Measurements from ENCODE around the gene RAD50.

Gene RAD50

GRCh38 chr5:132526974-132527564, 29.7 kb upstream of the RAD50 start:
- Mint-ChIP-seq H3K27me3 (ENCODE audit: low read depth, poor library complexity) (peaks cover 53% of the 10 kb centered on the region), H3K4me3 (peak overlapping the region; percentile 72), H3K36me3 (ENCODE audit: low read depth) (no peaks in the 10 kb centered on the region), H3K9me3 (peaks cover 5% of the 10 kb centered on the region), H3K27ac (no peak overlapping the region), H3K4me1 (peaks cover 5% of the 10 kb centered on the region)
- TF ChIP-seq CTCF (IDR thresholded peaks at IDR 0.05) = no peak
- no peak for DNase-seq

GRCh38 chr5:132528021-132528420, 28.8 kb upstream of the RAD50 start:
- no peak for DNase-seq
- peaks cover 5% of the 10 kb centered on the region for H3K4me1 Mint-ChIP-seq
- peaks cover 60% of the 10 kb centered on the region for H3K27me3 Mint-ChIP-seq (ENCODE audit: low read depth, poor library complexity)
- TF ChIP-seq CTCF (IDR thresholded peaks at IDR 0.05) = no peak
- H3K9me3 Mint-ChIP-seq = no peaks in the 10 kb centered on the region
- H3K36me3 Mint-ChIP-seq (ENCODE audit: low read depth) = no peaks in the 10 kb centered on the region
- no peak overlapping the region for H3K27ac Mint-ChIP-seq
- no peak overlapping the region for H3K4me3 Mint-ChIP-seq

- Mint-ChIP-seq H3K9me3 (no peaks in the 10 kb centered on the region), H3K27me3 (ENCODE audit: low read depth, poor library complexity) (peaks cover 59% of the 10 kb centered on the region), H3K27ac (no peak overlapping the region), H3K4me1 (peaks cover 5% of the 10 kb centered on the region), H3K36me3 (ENCODE audit: low read depth) (no peaks in the 10 kb centered on the region), H3K4me3 (no peak overlapping the region)
- no peak for DNase-seq
- no peak for TF ChIP-seq CTCF (IDR thresholded peaks at IDR 0.05)
Observed at GRCh38 chr5:132528866-132529634, 27.7 kb upstream of the RAD50 start.

GRCh38 chr5:132530946-132531345, 25.8 kb upstream of the RAD50 start:
- Mint-ChIP-seq H3K27me3 (ENCODE audit: low read depth, poor library complexity) (peaks cover 64% of the 10 kb centered on the region), H3K4me3 (no peak overlapping the region), H3K36me3 (ENCODE audit: low read depth) (no peaks in the 10 kb centered on the region), H3K9me3 (peaks cover 17% of the 10 kb centered on the region), H3K27ac (no peak overlapping the region), H3K4me1 (peaks cover 5% of the 10 kb centered on the region)
- DNase-seq = no peak
- TF ChIP-seq CTCF (IDR thresholded peaks at IDR 0.05) = no peak

GRCh38 chr5:132539716-132540115, 17.1 kb upstream of the RAD50 start:
- Mint-ChIP-seq H3K4me3 (no peak overlapping the region), H3K9me3 (peaks cover 16% of the 10 kb centered on the region), H3K27ac (no peak overlapping the region), H3K4me1 (no peaks in the 10 kb centered on the region), H3K27me3 (ENCODE audit: low read depth, poor library complexity) (peaks cover 42% of the 10 kb centered on the region), H3K36me3 (ENCODE audit: low read depth) (no peaks in the 10 kb centered on the region)
- no peak for TF ChIP-seq CTCF (IDR thresholded peaks at IDR 0.05)
- DNase-seq = peak; percentile 11

GRCh38 chr5:132540149-132540548, 16.6 kb upstream of the RAD50 start:
- Mint-ChIP-seq H3K4me1 (no peaks in the 10 kb centered on the region), H3K27ac (no peak overlapping the region), H3K27me3 (ENCODE audit: low read depth, poor library complexity) (peaks cover 41% of the 10 kb centered on the region), H3K9me3 (peaks cover 12% of the 10 kb centered on the region), H3K36me3 (ENCODE audit: low read depth) (no peaks in the 10 kb centered on the region), H3K4me3 (no peak overlapping the region)
- no peak for DNase-seq
- TF ChIP-seq CTCF (IDR thresholded peaks at IDR 0.05) = no peak

Measured in nephron progenitor cell (in vitro differentiated cells).